NCI-H345 treated with DMSO at 0.1 percent for 48 hours (cell line): ENCODE data around the gene ZNF783.

ENCODE experiments used
- DNase-seq: peaks from one replicate; lab custom pipeline; 2025; ENCODE audit not compliant: unreplicated experiment; lab: John Stamatoyannopoulos, UW

The ZNF783 gene

GRCh38 chr7:149280661-149281507 is 18.9 kb downstream of the ZNF783 start:
- DNase-seq: no peak

GRCh38 chr7:149281508-149282330 is 19.7 kb downstream of the ZNF783 start:
- DNase-seq: no peak

- no peak for DNase-seq
Observed at GRCh38 chr7:149282331-149282655, 20.3 kb downstream of the ZNF783 start.

DNA sequence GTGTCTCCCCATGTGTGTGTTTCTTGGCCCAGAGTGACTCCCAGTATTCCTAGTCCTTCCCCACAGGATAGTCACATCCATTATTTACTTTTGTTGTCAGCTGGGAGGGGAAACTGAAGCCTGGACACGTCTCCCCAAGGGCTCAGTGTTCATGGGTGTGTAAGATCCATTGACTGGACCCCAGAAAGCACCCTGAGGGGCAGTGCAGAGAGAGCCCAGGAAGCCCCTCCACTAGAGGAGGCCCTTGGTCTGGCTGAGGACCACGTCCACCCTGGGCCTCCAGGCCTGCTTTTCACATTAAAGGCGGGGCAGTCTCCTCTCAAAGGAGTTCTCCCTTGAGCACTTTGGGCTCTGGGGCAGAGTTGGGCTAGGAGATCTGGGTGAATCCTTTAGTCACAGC is 21.3 kb downstream of the ZNF783 start:
- no peak for DNase-seq

DNA sequence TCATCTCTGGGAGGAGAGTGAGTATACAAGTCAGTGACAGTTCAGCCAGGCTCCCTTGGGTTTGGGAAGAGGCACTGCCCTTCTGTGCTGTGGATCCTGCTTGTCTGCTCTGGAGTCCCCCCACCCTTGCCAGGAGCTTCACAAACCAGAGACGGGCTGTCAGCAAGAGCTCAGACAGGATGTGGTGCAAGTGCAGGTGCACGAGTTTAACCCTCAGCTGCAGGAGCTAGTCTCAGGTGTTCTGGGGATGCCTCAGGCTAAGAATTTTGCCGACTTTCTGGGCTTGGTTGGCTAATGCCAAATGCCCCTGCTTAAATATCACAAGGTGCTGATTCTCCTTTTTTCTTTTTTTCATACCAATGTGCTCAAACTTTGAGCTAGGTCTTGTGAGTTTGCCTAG is 22.3 kb downstream of the ZNF783 start:
- DNase-seq: no peak

GRCh38 chr7:149284850-149285585 is 23.0 kb downstream of the ZNF783 start:
- DNase-seq: peak; percentile 92

- DNase-seq: no peak
Observed at GRCh38 chr7:149285603-149286002, 23.6 kb downstream of the ZNF783 start.

DNA sequence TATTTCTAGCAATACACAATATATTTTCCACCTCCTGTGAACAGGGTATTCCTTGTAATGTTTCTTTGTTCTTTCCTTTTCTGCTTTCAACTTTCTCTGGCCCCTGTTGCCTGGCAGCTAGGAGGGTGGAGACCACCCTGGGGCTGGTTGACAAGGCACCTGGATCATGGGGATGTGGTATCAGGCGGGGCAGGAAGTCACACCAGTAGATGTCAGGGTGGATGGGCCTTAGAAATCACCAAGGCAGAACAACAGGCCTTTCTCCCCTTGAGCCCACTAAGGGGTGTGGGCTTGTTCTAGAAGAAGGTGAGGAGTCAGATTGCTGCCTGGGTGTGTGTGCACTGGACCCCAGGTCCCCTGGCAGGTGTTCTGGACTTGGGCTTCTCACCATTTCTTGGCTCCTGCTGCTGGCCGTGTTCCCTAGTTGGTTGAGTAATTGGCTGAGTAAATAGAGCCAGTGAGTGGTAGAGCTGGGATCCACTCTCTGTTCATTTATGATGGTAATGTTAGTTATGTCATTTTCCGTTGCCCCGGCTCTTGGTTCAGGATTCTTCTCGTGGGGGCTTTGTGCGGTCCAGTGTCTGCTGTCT is 24.9 kb downstream of the ZNF783 start:
- no peak for DNase-seq

- no peak for DNase-seq
Observed at GRCh38 chr7:149287622-149288021, 25.6 kb downstream of the ZNF783 start.

GRCh38 chr7:149289262-149289661 is 27.3 kb downstream of the ZNF783 start:
- no peak for DNase-seq

- no peak for DNase-seq
Observed at GRCh38 chr7:149289856-149290255, 27.9 kb downstream of the ZNF783 start.

- no peak for DNase-seq
Observed at GRCh38 chr7:149291036-149291780, 29.2 kb downstream of the ZNF783 start.

DNA sequence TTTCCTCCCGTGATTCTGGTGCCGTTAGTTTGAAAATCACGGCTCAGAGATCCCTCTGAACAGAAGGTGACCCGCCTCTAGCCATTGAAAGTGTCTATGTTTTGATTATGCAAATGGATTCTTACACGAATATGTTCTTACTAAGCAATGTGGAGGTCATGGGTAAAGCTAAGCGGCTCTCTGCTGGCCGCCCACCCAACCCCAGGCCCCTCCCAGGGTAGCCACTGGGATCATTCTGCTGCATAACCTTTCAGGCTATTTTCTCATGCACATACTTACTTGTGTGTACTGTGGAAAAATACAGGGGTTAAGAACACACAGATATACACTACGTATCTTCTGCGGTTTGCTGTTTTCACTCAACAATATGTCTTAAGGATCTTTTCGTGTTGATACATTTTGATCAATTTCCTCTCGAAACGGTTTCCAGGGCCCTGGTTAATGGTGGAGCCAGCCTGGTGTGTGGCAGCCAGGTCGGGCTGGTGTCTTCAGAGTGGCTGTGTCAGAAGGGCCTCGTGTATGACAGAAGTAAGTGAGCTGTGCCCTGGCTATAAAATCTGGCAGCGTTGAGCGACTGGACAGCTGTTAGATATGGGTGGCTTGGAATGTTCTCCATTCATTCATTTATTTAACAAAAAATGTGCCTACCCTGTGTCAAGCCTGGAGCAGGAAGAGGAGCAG is 29.9 kb downstream of the ZNF783 start:
- no peak for DNase-seq

DNA sequence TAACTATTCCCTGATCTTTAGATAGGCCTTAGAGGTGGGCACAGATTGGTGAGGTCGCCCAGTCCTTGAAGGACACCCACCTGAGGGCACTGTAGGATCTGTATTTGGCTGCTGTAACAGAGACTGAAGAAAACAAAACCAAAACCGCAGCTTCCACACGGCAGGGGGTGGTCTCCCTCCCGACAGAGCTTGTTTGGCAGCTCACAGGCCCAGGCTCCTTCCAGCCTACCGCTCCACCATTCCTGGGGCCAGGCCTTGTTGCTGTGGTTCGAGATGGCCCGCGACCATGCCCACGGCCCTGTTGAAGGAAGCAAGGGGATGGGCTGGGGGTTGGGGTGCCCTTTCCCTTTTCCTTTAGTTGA is 30.4 kb downstream of the ZNF783 start:
- DNase-seq: no peak

- DNase-seq: no peak
Observed at GRCh38 chr7:149293338-149293737, 31.3 kb downstream of the ZNF783 start.

DNA sequence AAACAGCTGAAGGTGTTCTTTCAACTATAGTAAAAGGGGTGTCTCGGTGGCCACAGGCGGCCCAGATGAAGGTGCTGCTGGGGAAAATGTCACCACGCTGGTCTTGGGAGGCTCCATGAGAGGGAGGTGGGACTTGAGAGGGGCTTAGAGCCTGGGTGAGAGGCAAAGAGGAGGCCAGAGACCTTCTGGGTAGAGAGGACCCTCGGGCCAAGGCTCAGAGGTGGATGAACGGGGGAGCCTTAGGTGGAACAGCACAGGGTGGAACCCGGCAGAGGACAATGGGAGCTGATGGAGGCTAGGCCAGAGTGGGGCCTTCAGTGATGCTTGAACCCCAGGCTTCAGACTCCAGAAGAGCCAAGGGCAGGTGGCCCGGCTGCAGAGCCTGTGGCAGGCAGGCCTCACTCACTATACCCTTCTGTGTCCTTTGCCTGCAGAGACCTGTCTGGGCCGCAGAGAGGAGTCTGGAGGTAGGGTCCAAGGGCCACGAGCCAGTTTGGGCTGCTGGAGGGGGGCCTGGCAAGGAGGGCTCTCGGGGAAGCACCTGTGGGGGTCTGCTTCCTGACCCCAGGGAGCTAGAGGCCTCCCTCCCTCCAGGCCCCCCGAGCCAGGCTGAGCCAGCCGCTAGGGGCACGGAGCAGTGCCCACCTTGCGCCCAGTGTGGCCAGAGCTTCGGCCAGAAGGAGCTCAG is 32.1 kb downstream of the ZNF783 start:
- DNase-seq: no peak

- no peak for DNase-seq
Observed at GRCh38 chr7:149294634-149295480, 32.9 kb downstream of the ZNF783 start.

GRCh38 chr7:149295481-149295850 is 33.5 kb downstream of the ZNF783 start:
- DNase-seq: no peak

DNA sequence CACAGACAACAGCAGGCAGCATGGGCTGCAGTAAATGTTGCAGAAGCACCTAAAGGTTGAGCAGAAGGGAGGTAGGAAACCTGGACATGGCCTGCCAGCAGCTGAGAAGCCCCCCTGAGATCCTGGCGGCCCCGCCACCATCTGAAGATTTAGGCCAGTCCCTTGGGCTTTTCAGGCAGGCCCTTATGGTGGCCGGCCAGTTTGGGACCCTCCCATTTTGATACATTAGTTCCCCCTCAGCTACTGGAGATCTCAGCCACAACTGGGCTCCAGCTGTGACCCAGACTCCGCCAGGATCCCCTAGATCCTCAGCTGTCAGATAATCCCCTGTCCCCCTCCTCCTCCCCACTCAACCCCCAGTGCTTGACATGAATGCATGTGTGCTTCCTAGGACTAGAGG is 34.4 kb downstream of the ZNF783 start:
- DNase-seq: no peak
